GM19452 (cell line): ENCODE results near the gene SAMD11.

ENCODE experiments used
- ATAC-seq: cut with Tn5 transposase; IDR thresholded peaks from one replicate; pipeline ENCODE4 v1.9.1; 2021; ENCODE audit not compliant: unreplicated experiment

Gene SAMD11

GRCh38 chr1:962381-963300 lies 38.9 kb downstream of the SAMD11 start:
- no peak for ATAC-seq

- ATAC-seq = no peak
Measured at GRCh38 chr1:963301-963651, 39.6 kb downstream of the SAMD11 start.

GRCh38 chr1:963746-964525 lies 40.2 kb downstream of the SAMD11 start:
- ATAC-seq = no peak

GRCh38 chr1:964691-965525 lies 41.2 kb downstream of the SAMD11 start:
- no peak for ATAC-seq

- no peak for ATAC-seq
Measured at GRCh38 chr1:965526-966134, 41.9 kb downstream of the SAMD11 start.

GRCh38 chr1:966135-966703 lies 42.5 kb downstream of the SAMD11 start, which contains the start of gene PLEKHN1:
TSS of gene PLEKHN1 (plus strand) at chr1:966482. CDS start at chr1:966532, 50 bp downstream.
- peak; percentile 34 for ATAC-seq

GRCh38 chr1:966704-967300 lies 43.1 kb downstream of the SAMD11 start:
- ATAC-seq = peak; percentile 61

- ATAC-seq = no peak
Measured at GRCh38 chr1:967466-968343, 44.0 kb downstream of the SAMD11 start.

GRCh38 chr1:969260-969855 lies 45.6 kb downstream of the SAMD11 start:
- no peak for ATAC-seq

- ATAC-seq = no peak
Measured at GRCh38 chr1:970242-970972, 46.7 kb downstream of the SAMD11 start.

GRCh38 chr1:970973-971730 lies 47.4 kb downstream of the SAMD11 start:
- no peak for ATAC-seq

- no peak for ATAC-seq
Measured at GRCh38 chr1:971751-972506, 48.2 kb downstream of the SAMD11 start.

- ATAC-seq = no peak
Measured at GRCh38 chr1:972726-973458, 49.2 kb downstream of the SAMD11 start.

- no peak for ATAC-seq
Measured at GRCh38 chr1:973459-974292, 50.0 kb downstream of the SAMD11 start.

- ATAC-seq = no peak
Measured at GRCh38 chr1:974293-974640, 50.5 kb downstream of the SAMD11 start.
